Loucy (cell line): ENCODE data around the gene LCE5A.

ENCODE experiments used
- H2AFZ ChIP-seq: fragments of 200-600 bp; sonication (generic); 2 replicates; pipeline ENCODE4 v1.6.0; 2016; ENCODE audit warnings: antibody characterized with exemption, mild to moderate bottlenecking, low read length, moderate library complexity
- H3F3A ChIP-seq: fragments of 200-600 bp; 2 replicates; pipeline ENCODE4 v1.6.0; 2016; ENCODE audit warnings: antibody characterized with exemption, low read depth, mild to moderate bottlenecking
- H3K27me3 ChIP-seq: fragments of 200-600 bp; sonication (generic); 2 replicates; pipeline ENCODE4 v1.6.1; 2014; ENCODE audit warnings: low read length, mild to moderate bottlenecking; ENCODE audit not compliant: insufficient read depth, poor library complexity, severe bottlenecking
- H3K36me3 ChIP-seq: fragments of 200-600 bp; sonication (generic); 2 replicates; pipeline ENCODE4 v1.6.1; 2016; ENCODE audit warnings: low read length; ENCODE audit not compliant: insufficient read depth
- H3K4me1 ChIP-seq: fragments of 200-600 bp; sonication (generic); 2 replicates; pipeline ENCODE4 v1.5.1; 2014; ENCODE audit warnings: low read length, mild to moderate bottlenecking; ENCODE audit not compliant: insufficient read depth, poor library complexity, severe bottlenecking
- H3K4me2 ChIP-seq: fragments of 200-600 bp; sonication (generic); 2 replicates; pipeline ENCODE4 v1.6.0; 2014; ENCODE audit warnings: antibody characterized with exemption, low read length, low read depth, mild to moderate bottlenecking; ENCODE audit not compliant: poor library complexity, severe bottlenecking
- H3K4me3 ChIP-seq: fragments of 200-600 bp; sonication (generic); 2 replicates; pipeline ENCODE4 v1.5.1; 2014; ENCODE audit warnings: low read length, mild to moderate bottlenecking, mixed read lengths; ENCODE audit not compliant: poor library complexity, severe bottlenecking
- H3K79me2 ChIP-seq: fragments of 200-600 bp; sonication (generic); 2 replicates; pipeline ENCODE4 v1.6.1; 2014; ENCODE audit warnings: low read length; ENCODE audit not compliant: insufficient read depth
- H3K9ac ChIP-seq: fragments of 200-600 bp; sonication (generic); 2 replicates; pipeline ENCODE4 v1.6.0; 2014; ENCODE audit warnings: mild to moderate bottlenecking, low read depth, low read length, moderate library complexity; ENCODE audit not compliant: poor library complexity, severe bottlenecking
- H3K9me2 ChIP-seq: fragments of 200-600 bp; sonication (generic); replicated peaks from 2 replicates; pipeline ENCODE4 v1.6.1; 2016; ENCODE audit warnings: low read depth, low read length, mixed read lengths
- H3K9me3 ChIP-seq: fragments of 200-600 bp; sonication (generic); 2 replicates; pipeline ENCODE4 v1.6.1; 2014; ENCODE audit warnings: mild to moderate bottlenecking, antibody characterized with exemption, low read length, low read depth; ENCODE audit not compliant: insufficient read depth
- H4K20me1 ChIP-seq: fragments of 200-600 bp; sonication (generic); 2 replicates; pipeline ENCODE4 v1.6.0; 2014; ENCODE audit warnings: antibody characterized with exemption, low read length, mild to moderate bottlenecking; ENCODE audit not compliant: insufficient read depth, poor library complexity, severe bottlenecking
- CTCF ChIP-seq: fragments of 200-600 bp; sonication (generic); conservative IDR thresholded peaks from 2 replicates; pipeline ENCODE4 v1.5.1; 2014; ENCODE audit warnings: mild to moderate bottlenecking, antibody characterized with exemption, low read length
- EZH2phosphoT487 ChIP-seq: fragments of 200-600 bp; IDR thresholded peaks from 2 replicates; pipeline ENCODE4 v1.6.1; 2018; ENCODE audit warnings: antibody characterized with exemption, mild to moderate bottlenecking, moderate library complexity, borderline replicate concordance

The LCE5A gene

GRCh38 chr1:152466217-152466616, 44.4 kb upstream of the LCE5A start:
- Histone ChIP-seq H3K9me3 (peaks cover 4% of the 10 kb centered on the region; the same call in 1 of the 2 replicates), H3F3A (no peaks in the 10 kb centered on the region), H3K4me3 (no peak overlapping the region), H3K9me2 (no peaks in the 10 kb centered on the region), H3K27me3 (peaks cover 6% of the 10 kb centered on the region), H3K4me1 (no peaks in the 10 kb centered on the region), H2AFZ (no peak overlapping the region), H3K36me3 (no peaks in the 10 kb centered on the region), H4K20me1 (no peaks in the 10 kb centered on the region), H3K4me2 (no peak overlapping the region), H3K79me2 (no peaks in the 10 kb centered on the region), H3K9ac (no peak overlapping the region)
- TF ChIP-seq CTCF (no peak), EZH2phosphoT487 (no peak)

- no peak overlapping the region for H3K9ac ChIP-seq
- no peak overlapping the region for H3K4me3 ChIP-seq
- no peaks in the 10 kb centered on the region for H3K27me3 ChIP-seq
- H4K20me1 ChIP-seq = no peaks in the 10 kb centered on the region
- H2AFZ ChIP-seq = no peak overlapping the region
- peaks cover 14% of the 10 kb centered on the region; the same call in 1 of the 2 replicates for H3K9me3 ChIP-seq
- no peaks in the 10 kb centered on the region for H3K36me3 ChIP-seq
- TF ChIP-seq EZH2phosphoT487 = no peak
- no peak for TF ChIP-seq CTCF
- no peak overlapping the region for H3K4me2 ChIP-seq
- H3K9me2 ChIP-seq = no peaks in the 10 kb centered on the region
- no peaks in the 10 kb centered on the region for H3K79me2 ChIP-seq
- H3F3A ChIP-seq = no peaks in the 10 kb centered on the region
- H3K4me1 ChIP-seq = no peaks in the 10 kb centered on the region
Measured at GRCh38 chr1:152473887-152474537, 36.6 kb upstream of the LCE5A start.

DNA sequence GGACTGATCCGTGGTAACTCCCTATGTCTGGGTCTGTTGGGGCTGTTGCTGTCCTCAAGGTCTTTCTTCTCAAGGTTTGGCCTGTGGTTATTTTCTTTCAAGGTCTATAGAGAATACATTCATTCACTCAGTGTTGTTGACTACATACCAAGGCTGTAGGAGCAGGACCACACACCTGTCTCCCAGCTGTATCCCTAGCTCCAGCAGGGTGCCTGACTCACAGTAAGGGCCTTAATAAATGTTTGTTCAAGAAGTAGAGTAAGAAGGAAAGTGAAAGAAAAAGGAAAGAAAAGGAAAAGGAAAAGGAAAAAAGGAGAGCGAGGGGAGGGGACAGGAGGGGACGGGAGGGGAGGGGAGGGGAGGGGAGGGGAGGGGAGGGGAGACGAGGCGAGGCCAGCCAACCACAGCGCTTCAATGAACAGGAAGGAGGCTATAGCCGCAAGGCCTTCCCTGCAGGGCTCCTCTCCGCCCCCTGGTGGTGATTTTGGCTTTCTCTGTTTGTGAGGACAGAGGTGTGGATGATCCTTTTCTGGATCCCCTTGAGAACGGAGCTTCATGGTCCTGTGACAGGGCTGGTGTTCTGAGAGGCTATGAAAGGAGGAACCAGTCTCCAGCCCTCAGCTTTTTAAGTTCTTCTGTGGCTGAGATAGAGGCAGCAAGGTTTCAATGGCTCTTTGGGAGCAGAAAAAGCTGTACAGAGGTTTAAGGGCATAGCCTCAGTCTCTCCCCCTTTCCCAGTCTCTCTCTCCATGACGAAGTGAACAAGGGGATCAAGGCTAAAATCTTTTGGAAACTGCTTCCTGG, 30.6 kb upstream of the LCE5A start:
- Histone ChIP-seq H2AFZ (0 out of 2 replicates have a peak overlapping the region, but pooled peaks have one; percentile 39), H3K9ac (no peak overlapping the region), H4K20me1 (no peaks in the 10 kb centered on the region), H3K9me3 (peaks cover 14% of the 10 kb centered on the region; the same call in 1 of the 2 replicates), H3K4me3 (no peak overlapping the region), H3K9me2 (no peaks in the 10 kb centered on the region), H3K79me2 (no peaks in the 10 kb centered on the region), H3F3A (no peaks in the 10 kb centered on the region), H3K4me2 (no peak overlapping the region), H3K4me1 (no peaks in the 10 kb centered on the region), H3K27me3 (no peaks in the 10 kb centered on the region), H3K36me3 (no peaks in the 10 kb centered on the region)
- no peak for TF ChIP-seq EZH2phosphoT487
- TF ChIP-seq CTCF = peak; percentile 66
